Left ventricle myocardium inferior (tissue), 1 donor: ENCODE data around the gene TLR1. TPM values are rescaled to one million over a fixed set of nuclear protein-coding genes. Genes with fewer than 3 reads are reported as not detected.

Experiments used
- DNase-seq: peaks from one replicate; pipeline ENCODE4 v3.0.0-alpha.2; 2020
- H3K27ac ChIP-seq: fragments of 200-600 bp; replicated peaks from 2 replicates; pipeline ENCODE4 v1.8.0; 2021
- H3K27me3 ChIP-seq: fragments of 200-600 bp; 2 replicates; pipeline ENCODE4 v1.8.0; 2021; ENCODE audit warnings: low read depth
- H3K36me3 ChIP-seq: fragments of 200-600 bp; 2 replicates; pipeline ENCODE4 v1.8.0; 2021
- H3K4me1 ChIP-seq: fragments of 200-600 bp; 2 replicates; pipeline ENCODE4 v1.8.0; 2021
- H3K4me3 ChIP-seq: fragments of 200-600 bp; 2 replicates; pipeline ENCODE4 v1.8.0; 2021; ENCODE audit warnings: mild to moderate bottlenecking, moderate library complexity
- H3K9me3 ChIP-seq: fragments of 200-600 bp; replicated peaks from 2 replicates; pipeline ENCODE4 v1.8.0; 2021
- intact Hi-C: fragments of 100-400 bp; cut with micrococcal nuclease; formaldehyde crosslinking; loops from one replicate; pipeline ENCODE4 v1.11.0; 2022
- total RNA-seq: library from RNA; stranded (reverse); fragmentation: NEBNext Ultra II Directional; extraction: Animal tissue kit (Norgen Biotek cat#: 25700); gene quantifications from one replicate; pipeline ENCODE4 v1.2.1, GENCODE V29; 2021
- TF ChIP-seq, protein P1 (sequence below): fragments of 200-600 bp; IDR thresholded peaks from 2 replicates; pipeline ENCODE4 v1.8.0; 2021; ENCODE audit warnings: antibody characterized with exemption, mild to moderate bottlenecking, borderline replicate concordance
- donor health status: DM: no; HTN: yes; CAD: no; lungs with severe emphysema.

Gene TLR1
- total RNA-seq, 1 donor from 2014 or later: 3.5 TPM

DNA sequence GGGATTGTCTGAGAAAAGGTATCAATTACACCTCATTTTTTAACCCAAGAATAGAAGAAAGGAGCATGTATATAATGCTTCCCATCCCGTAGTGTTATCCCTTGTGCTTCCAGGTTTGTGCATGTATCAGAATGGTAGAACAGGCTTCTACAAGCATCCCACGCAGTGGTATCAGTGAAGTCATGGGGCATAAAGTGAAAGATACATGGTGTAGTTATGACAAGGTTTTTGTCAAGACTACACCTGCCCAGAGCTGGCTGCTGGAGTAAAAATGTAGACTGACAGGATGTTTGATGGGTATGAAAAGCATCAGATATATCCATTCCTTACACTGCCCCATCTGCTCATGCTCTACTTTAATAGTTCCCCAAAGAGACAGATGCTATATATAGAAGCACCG lies 9.5 kb downstream of the TLR1 start:
- H3K4me1 ChIP-seq: no peaks in the 10 kb centered on the region
- no peak for DNase-seq
- H3K36me3 ChIP-seq: peaks cover 26% of the 10 kb centered on the region
- no peak overlapping the region for H3K27ac ChIP-seq
- TF ChIP-seq, protein P1, sequence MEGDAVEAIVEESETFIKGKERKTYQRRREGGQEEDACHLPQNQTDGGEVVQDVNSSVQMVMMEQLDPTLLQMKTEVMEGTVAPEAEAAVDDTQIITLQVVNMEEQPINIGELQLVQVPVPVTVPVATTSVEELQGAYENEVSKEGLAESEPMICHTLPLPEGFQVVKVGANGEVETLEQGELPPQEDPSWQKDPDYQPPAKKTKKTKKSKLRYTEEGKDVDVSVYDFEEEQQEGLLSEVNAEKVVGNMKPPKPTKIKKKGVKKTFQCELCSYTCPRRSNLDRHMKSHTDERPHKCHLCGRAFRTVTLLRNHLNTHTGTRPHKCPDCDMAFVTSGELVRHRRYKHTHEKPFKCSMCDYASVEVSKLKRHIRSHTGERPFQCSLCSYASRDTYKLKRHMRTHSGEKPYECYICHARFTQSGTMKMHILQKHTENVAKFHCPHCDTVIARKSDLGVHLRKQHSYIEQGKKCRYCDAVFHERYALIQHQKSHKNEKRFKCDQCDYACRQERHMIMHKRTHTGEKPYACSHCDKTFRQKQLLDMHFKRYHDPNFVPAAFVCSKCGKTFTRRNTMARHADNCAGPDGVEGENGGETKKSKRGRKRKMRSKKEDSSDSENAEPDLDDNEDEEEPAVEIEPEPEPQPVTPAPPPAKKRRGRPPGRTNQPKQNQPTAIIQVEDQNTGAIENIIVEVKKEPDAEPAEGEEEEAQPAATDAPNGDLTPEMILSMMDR: no peak
- intact Hi-C loops: no loop called here
- H3K4me3 ChIP-seq: no peak overlapping the region
- H3K9me3 ChIP-seq: peaks cover 48% of the 10 kb centered on the region
- no peaks in the 10 kb centered on the region for H3K27me3 ChIP-seq

DNA sequence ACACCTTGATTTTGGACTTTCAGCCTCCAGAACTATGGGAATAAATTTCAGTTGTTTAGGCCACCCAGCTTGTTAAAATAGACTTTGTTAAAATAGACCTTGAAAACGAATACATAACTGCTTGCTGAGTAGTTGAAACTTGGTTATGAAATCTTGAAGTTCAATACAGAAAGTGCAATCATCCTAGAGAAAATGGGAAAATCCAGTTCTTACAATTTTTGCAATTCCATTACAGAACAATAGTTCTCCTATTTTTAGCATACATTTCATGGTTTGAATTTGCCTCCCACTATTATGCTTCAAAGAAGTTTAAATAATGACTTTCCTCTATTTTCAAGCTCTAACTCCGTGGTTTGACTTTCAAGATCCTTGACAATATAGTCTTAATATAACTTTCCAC lies 10.5 kb downstream of the TLR1 start:
- TF ChIP-seq, protein P1: no peak
- intact Hi-C loops: no loop called here
- Histone ChIP-seq H3K4me3 (no peak overlapping the region), H3K27me3 (no peaks in the 10 kb centered on the region), H3K27ac (no peak overlapping the region), H3K36me3 (peaks cover 16% of the 10 kb centered on the region), H3K9me3 (peaks cover 42% of the 10 kb centered on the region), H3K4me1 (no peaks in the 10 kb centered on the region)
- no peak for DNase-seq

DNA sequence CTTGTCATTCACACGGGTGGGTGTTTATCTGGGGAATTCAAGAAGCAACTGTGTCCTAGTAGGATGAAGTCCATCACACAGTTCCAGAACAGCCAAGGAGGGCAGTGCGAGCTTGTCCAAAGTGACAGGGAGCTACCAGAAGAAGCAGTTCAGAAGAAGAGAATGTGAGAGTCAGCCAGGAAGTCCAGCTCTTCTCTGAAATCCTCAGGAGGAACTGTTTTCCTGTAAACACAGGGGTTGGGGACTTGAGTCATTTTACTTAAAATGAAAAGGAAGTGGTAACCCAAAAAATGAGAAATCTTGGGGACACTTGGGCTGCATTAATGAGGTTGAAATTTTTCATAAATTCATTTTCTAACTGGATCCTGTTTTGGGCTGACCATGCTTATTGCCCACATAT lies 13.6 kb downstream of the TLR1 start:
- intact Hi-C loops: no loop called here
- TF ChIP-seq, protein P1: no peak
- Histone ChIP-seq H3K36me3 (no peaks in the 10 kb centered on the region), H3K27ac (no peak overlapping the region), H3K9me3 (peaks cover 21% of the 10 kb centered on the region), H3K4me3 (no peak overlapping the region), H3K27me3 (no peaks in the 10 kb centered on the region), H3K4me1 (no peaks in the 10 kb centered on the region)
- no peak for DNase-seq

DNA sequence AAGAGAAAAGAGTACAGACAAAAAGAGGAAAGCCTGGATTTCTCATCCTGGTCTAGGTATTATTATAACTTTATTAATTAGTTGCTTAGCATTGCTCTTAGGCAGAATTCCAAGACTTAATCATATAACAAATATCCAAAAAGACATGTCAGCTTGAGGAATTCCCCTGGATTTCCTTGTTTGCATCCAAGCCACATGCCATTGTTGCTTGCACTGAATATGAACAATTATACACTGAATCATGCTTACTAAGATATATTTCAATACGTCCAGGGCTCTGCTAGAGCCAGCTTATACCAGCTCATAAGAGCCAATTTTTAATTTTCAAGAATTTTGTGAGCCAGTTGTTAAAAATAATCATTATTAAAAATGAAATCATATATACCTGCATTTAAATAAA lies 16.3 kb downstream of the TLR1 start:
- intact Hi-C loops: no loop called here
- TF ChIP-seq, protein P1: no peak

DNA sequence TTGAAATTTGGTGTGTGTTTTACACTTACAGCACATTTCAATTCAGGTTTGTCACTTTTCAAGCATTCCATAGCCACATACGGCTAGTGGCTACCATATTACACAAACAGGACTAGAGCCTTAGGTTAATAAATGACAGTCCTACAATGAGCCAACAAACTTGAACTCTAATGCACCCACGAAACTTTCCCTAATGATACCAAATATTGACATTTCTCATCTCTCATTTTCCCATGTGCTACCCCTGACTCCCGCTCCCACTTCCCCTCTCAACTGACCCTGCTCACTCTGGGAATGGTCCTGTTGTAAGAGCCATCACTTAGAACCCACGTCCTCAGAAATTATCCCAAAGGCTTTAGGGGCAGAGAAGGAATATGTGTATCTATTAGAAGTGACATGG lies 16.9 kb downstream of the TLR1 start:
- TF ChIP-seq, protein P1: no peak
- no peak overlapping the region for H3K27ac ChIP-seq
- no peak overlapping the region for H3K4me3 ChIP-seq
- no peak for DNase-seq
- intact Hi-C loops: no loop called here
- no peaks in the 10 kb centered on the region for H3K36me3 ChIP-seq
- H3K9me3 ChIP-seq: no peaks in the 10 kb centered on the region
- no peaks in the 10 kb centered on the region for H3K4me1 ChIP-seq
- H3K27me3 ChIP-seq: no peaks in the 10 kb centered on the region

More for the DNA sequence above, 16.3 kb downstream of the TLR1 start:
- Histone ChIP-seq H3K9me3 (no peaks in the 10 kb centered on the region), H3K27ac (no peak overlapping the region), H3K4me3 (no peak overlapping the region), H3K36me3 (no peaks in the 10 kb centered on the region), H3K4me1 (no peaks in the 10 kb centered on the region), H3K27me3 (no peaks in the 10 kb centered on the region)
- DNase-seq: no peak
